A673 (cell line): ENCODE results near the gene RAB36. TPM values are rescaled to one million over a fixed set of nuclear protein-coding genes. Genes with fewer than 3 reads are reported as not detected.

Source experiments
- BruUV-seq: library from RNA; stranded (reverse); fragments of 400-500 nt; replicated peaks from 2 replicates; lab custom pipeline; 2021; lab: Mats Ljungman, UMichigan
- CTCF ChIA-PET: fragments of 300-600 bp; sonication (Branson Sonifier 250); formaldehyde crosslinking; loops from one replicate; lab custom pipeline; 2022; ENCODE audit warnings: antibody characterized with exemption; lab: Charles Lee
- POLR2A ChIA-PET: fragments of 300-600 bp; sonication (Branson Sonifier 250); formaldehyde crosslinking; loops from one replicate; lab custom pipeline; 2022; ENCODE audit warnings: antibody characterized with exemption; ENCODE audit not compliant: low non-redundant PET; lab: Charles Lee
- DNase-seq: peaks from one replicate; pipeline ENCODE4 v3.0.0-alpha.2; 2015; ENCODE audit warnings: low spot score
- H3K27ac ChIP-seq: fragments of 200-600 bp; sonication (generic); 2 replicates; pipeline ENCODE4 v1.5.1; 2016; ENCODE audit warnings: mixed run types, low read depth, mild to moderate bottlenecking, mixed read lengths, antibody characterized with exemption, low read length; ENCODE audit not compliant: poor library complexity, severe bottlenecking
- H3K27me3 ChIP-seq: fragments of 200-600 bp; sonication (generic); replicated peaks from 2 replicates; pipeline ENCODE4 v1.6.1; 2017; ENCODE audit warnings: mixed run types, low read depth, mild to moderate bottlenecking, mixed read lengths, antibody characterized with exemption, low read length; ENCODE audit not compliant: insufficient read depth, poor library complexity
- H3K36me3 ChIP-seq: fragments of 200-600 bp; sonication (generic); 2 replicates; pipeline ENCODE4 v1.6.1; 2016; ENCODE audit warnings: mixed run types, mild to moderate bottlenecking, mixed read lengths, antibody characterized with exemption, low read length; ENCODE audit not compliant: insufficient read depth, poor library complexity, severe bottlenecking
- H3K4me1 ChIP-seq: fragments of 200-600 bp; sonication (generic); 2 replicates; pipeline ENCODE4 v1.6.1; 2017; ENCODE audit warnings: mixed run types, mild to moderate bottlenecking, mixed read lengths, antibody characterized with exemption, low read length; ENCODE audit not compliant: insufficient read depth, poor library complexity, severe bottlenecking
- H3K4me3 ChIP-seq: fragments of 200-600 bp; sonication (generic); 2 replicates; pipeline ENCODE4 v1.5.1; 2016; ENCODE audit warnings: low read depth, mixed run types, mild to moderate bottlenecking, mixed read lengths, low read length; ENCODE audit not compliant: poor library complexity, severe bottlenecking
- H3K9me3 ChIP-seq: fragments of 200-600 bp; sonication (generic); 2 replicates; pipeline ENCODE4 v1.6.1; 2016; ENCODE audit warnings: mixed run types, low read depth, mild to moderate bottlenecking, mixed read lengths, antibody characterized with exemption, low read length; ENCODE audit not compliant: poor library complexity, severe bottlenecking
- CTCF ChIP-seq: fragments of 300-800, 200-600 bp; sonication (generic); conservative IDR thresholded peaks from 2 replicates; pipeline ENCODE4 v1.5.1; 2017; ENCODE audit warnings: low read depth, mild to moderate bottlenecking, antibody characterized with exemption, low read length, moderate library complexity, mixed read lengths
- EZH2 ChIP-seq: fragments of 200-600 bp; sonication (generic); IDR thresholded peaks from 2 replicates; pipeline ENCODE4 v1.6.1; 2017; ENCODE audit warnings: borderline replicate concordance, low read depth, mild to moderate bottlenecking, mixed read lengths, antibody characterized with exemption, low read length; ENCODE audit not compliant: poor library complexity, severe bottlenecking
- intact Hi-C: fragments of 100-400 bp; cut with micrococcal nuclease; formaldehyde crosslinking; loops from one replicate; pipeline ENCODE4 v1.10.0; 2022; ENCODE audit not compliant: unreplicated experiment
- total RNA-seq: library from RNA; stranded (reverse); gene quantifications from 2 replicates; pipeline ENCODE4 v1.2.3, GENCODE V29; 2021

RAB36 gene
- total RNA-seq, 1 experiment from 2014 or later: 4.1 TPM

- no TSS peak for BruUV-seq
- ChIA-PET CTCF (interaction anchor here (0.7 kb wide), 1 partner anchor 81 kb away, joined by 3 read pairs; no protein-coding TSS in a partner anchor), POLR2A (no interaction called here)
- Histone ChIP-seq H3K36me3 (no peaks in the 10 kb centered on the region), H3K4me1 (no peaks in the 10 kb centered on the region), H3K27ac (no peak overlapping the region), H3K4me3 (no peak overlapping the region), H3K27me3 (no peaks in the 10 kb centered on the region), H3K9me3 (no peaks in the 10 kb centered on the region)
- DNase-seq: no peak
- TF ChIP-seq EZH2 (no peak), CTCF (no peak)
- intact Hi-C loops: no loop called here
Observed at GRCh38 chr22:23200898-23201297, 55.6 kb downstream of the RAB36 start.

GRCh38 chr22:23202812-23203451 is 57.7 kb downstream of the RAB36 start:
- DNase-seq: no peak
- Histone ChIP-seq H3K4me1 (no peaks in the 10 kb centered on the region), H3K27me3 (no peaks in the 10 kb centered on the region), H3K27ac (no peak overlapping the region), H3K9me3 (no peaks in the 10 kb centered on the region), H3K36me3 (no peaks in the 10 kb centered on the region), H3K4me3 (no peak overlapping the region)
- POLR2A ChIA-PET: no interaction called here
- intact Hi-C loops: no loop called here
- TF ChIP-seq EZH2: no peak
- TF ChIP-seq CTCF: no peak
- BruUV-seq: no TSS peak
- CTCF ChIA-PET: no interaction called here

GRCh38 chr22:23203452-23204124 is 58.3 kb downstream of the RAB36 start:
- ChIA-PET CTCF (no interaction called here), POLR2A (no interaction called here)
- DNase-seq: no peak
- no peaks in the 10 kb centered on the region for H3K27me3 ChIP-seq
- no peak overlapping the region for H3K4me3 ChIP-seq
- BruUV-seq: no TSS peak
- H3K4me1 ChIP-seq: no peaks in the 10 kb centered on the region
- TF ChIP-seq CTCF: no peak
- TF ChIP-seq EZH2: no peak
- no peak overlapping the region for H3K27ac ChIP-seq
- no peaks in the 10 kb centered on the region for H3K9me3 ChIP-seq
- no peaks in the 10 kb centered on the region for H3K36me3 ChIP-seq
- intact Hi-C loops: no loop called here
